ENCODE results near the gene LAMA5. TPM values are rescaled to one million over a fixed set of nuclear protein-coding genes. Genes with fewer than 3 reads are reported as not detected.

Gene LAMA5
- total and polyA plus RNA-seq, 8 donors: 41.4 to 278 (median 79.6) TPM

GRCh38 chr20:62409931-62410745 lies 43.0 kb upstream of the LAMA5 start:
- peak; percentile 78 to 83 for DNase-seq
- H3K4me1 ChIP-seq: peaks cover 47 to 87% (median 60%) of the 10 kb centered on the region in 4 donors
- peaks cover 0 to 2% (median 0%) of the 10 kb centered on the region in 3 donors for H3K27me3 ChIP-seq
- no peak overlapping the region for H3K4me3 ChIP-seq
- peak overlapping the region in 1 of 5 donors; percentile 7 for H3K27ac ChIP-seq
- 1 to 8% (median 6%) methylated on average over 8 to 30 of the region's 30 CpGs for WGBS, 5 donors
- no peaks in the 10 kb centered on the region for H3K36me3 ChIP-seq
- intact Hi-C loops (cut with DNase I; ENCODE audit: low total_unique reads): no loop called here
- no peaks in the 10 kb centered on the region for H3K9me3 ChIP-seq
- TF ChIP-seq CTCF (IDR thresholded peaks at IDR 0.05) (peak in 3 of 7 experiments; percentile 24 to 53 (median 43)), POLR2AphosphoS5 (IDR thresholded peaks at IDR 0.05) (no peak)

DNA sequence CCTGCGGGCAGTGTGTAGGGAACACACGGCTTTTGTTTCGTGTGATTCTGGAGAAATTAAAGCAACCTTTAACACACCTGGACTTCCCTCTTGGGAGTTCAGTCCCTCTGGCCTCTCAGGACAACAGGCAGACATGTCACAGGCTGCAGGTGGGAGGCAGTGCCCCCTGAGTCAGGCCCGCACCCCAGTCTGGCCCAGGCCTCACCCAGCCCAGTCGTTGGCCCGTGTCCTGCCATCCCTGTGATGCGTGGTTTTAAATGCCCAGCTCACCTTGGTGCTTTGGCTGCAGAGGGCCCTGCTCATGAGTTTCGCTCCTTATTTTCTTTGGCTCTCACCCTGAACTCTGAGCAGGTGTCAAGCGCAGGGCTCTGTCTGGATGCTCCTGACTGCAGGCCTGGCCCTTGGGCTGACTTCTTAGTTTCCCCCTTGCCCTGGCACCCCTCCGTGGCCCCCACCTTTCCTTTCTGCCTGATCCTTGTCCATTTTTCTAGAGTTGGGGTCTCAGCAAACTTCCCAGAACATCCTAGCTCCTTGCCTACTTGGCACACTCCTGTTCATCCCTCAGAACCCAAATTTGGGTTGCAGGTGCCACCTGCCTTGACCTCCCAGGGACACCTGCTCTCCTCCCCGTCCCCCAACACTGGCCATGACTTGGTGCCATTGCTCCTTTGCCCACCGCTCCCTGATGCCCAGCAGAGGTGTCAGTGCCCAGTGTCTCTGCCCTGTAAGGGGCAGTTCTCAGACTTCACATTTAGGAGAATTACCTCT lies 42.2 kb upstream of the LAMA5 start:
- H3K27ac ChIP-seq: peak overlapping the region in 1 of 5 donors; percentile 24
- no peak for TF ChIP-seq CTCF (IDR thresholded peaks at IDR 0.05)
- no peak for TF ChIP-seq POLR2AphosphoS5 (IDR thresholded peaks at IDR 0.05)
- no peak for TF ChIP-seq POLR2A (IDR thresholded peaks at IDR 0.05)
- no peak for TF ChIP-seq EP300 (IDR thresholded peaks at IDR 0.05)
- no peaks in the 10 kb centered on the region for H3K27me3 ChIP-seq
- intact Hi-C loops (cut with DNase I; ENCODE audit: low total_unique reads): no loop called here
- no peaks in the 10 kb centered on the region for H3K9me3 ChIP-seq
- no peak overlapping the region for H3K4me3 ChIP-seq
- H3K4me1 ChIP-seq: peaks cover 47 to 90% (median 65%) of the 10 kb centered on the region in 4 donors
- no peaks in the 10 kb centered on the region for H3K36me3 ChIP-seq
- no peak for DNase-seq
- 54 to 75% (median 72%) methylated on average over 12 of the region's 12 CpGs for WGBS, 5 donors

DNA sequence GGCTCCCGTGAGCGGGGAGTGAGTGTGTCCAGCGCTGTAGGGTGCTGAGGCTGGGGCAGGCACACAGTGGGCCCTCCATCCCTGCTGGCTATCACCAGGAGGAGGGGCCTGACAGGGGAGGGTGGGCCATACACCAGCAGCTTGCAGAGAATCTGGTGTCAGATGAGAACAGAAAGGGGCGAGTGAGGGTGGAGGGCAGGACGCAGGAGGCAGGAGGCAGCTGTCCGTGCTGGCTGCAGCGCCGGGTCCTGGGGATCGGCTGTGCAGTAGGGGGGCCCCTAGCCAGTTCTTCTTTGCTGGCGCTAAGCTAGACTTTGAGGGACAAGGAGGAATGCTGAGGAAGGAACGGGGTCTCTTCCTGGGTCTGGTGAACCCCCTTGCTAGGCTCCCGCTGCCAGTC lies 41.5 kb upstream of the LAMA5 start:
- H3K27ac ChIP-seq: no peak overlapping the region
- intact Hi-C loops (cut with DNase I; ENCODE audit: low total_unique reads): no loop called here
- 64 to 94% (median 78%) methylated on average over 12 of the region's 12 CpGs for WGBS, 5 donors
- DNase-seq: no peak
- H3K36me3 ChIP-seq: no peaks in the 10 kb centered on the region
- peaks cover 47 to 84% (median 64%) of the 10 kb centered on the region in 4 donors for H3K4me1 ChIP-seq
- no peak overlapping the region for H3K4me3 ChIP-seq
- no peaks in the 10 kb centered on the region for H3K9me3 ChIP-seq
- no peak for TF ChIP-seq CTCF (IDR thresholded peaks at IDR 0.05)
- no peak for TF ChIP-seq POLR2AphosphoS5 (IDR thresholded peaks at IDR 0.05)
- no peak for TF ChIP-seq EP300 (IDR thresholded peaks at IDR 0.05)
- TF ChIP-seq POLR2A (IDR thresholded peaks at IDR 0.05): no peak
- no peaks in the 10 kb centered on the region for H3K27me3 ChIP-seq

- Histone ChIP-seq H3K27me3 (no peaks in the 10 kb centered on the region), H3K9me3 (no peaks in the 10 kb centered on the region), H3K27ac (peak overlapping the region in 1 of 5 donors; percentile 83), H3K36me3 (peaks cover 0 to 2% (median under 1%) of the 10 kb centered on the region in 4 donors), H3K4me1 (peaks cover 47 to 78% (median 61%) of the 10 kb centered on the region in 4 donors), H3K4me3 (peak overlapping the region in 1 of 4 donors; percentile 55)
- 79 to 93% (median 89%) methylated on average over 14 to 15 of the region's 15 CpGs for WGBS, 5 donors
- intact Hi-C loops (cut with DNase I; ENCODE audit: low total_unique reads): no loop called here
- TF ChIP-seq POLR2A (IDR thresholded peaks at IDR 0.05): no peak
- no peak for TF ChIP-seq EP300 (IDR thresholded peaks at IDR 0.05)
- TF ChIP-seq POLR2AphosphoS5 (IDR thresholded peaks at IDR 0.05): no peak
- no peak for TF ChIP-seq CTCF (IDR thresholded peaks at IDR 0.05)
- peak in 1 of 2 donors; percentile 24 for DNase-seq
Observed at GRCh38 chr20:62408055-62408454, 40.9 kb upstream of the LAMA5 start.

Measured in stomach (tissue), 9 donors.